K562 (cell line): ENCODE measurements around the gene PPP2R1A.

ENCODE experiments used
- EGR1 ChIP-seq: fragments of 450-650 bp; conservative IDR thresholded peaks from 2 replicates; pipeline ENCODE4 v1.6.1; 2017; ENCODE audit warnings: mild to moderate bottlenecking
- EP300 ChIP-seq: IDR thresholded peaks from 2 replicates; pipeline ENCODE4 v1.6.1; 2012; ENCODE audit warnings: low read length, improper control_type of control experiment
- FOXJ3 ChIP-seq: sonication (generic); formaldehyde crosslinking; IDR thresholded peaks from 2 replicates; pipeline ENCODE4 v1.4.0; 2020; ENCODE audit warnings: mild to moderate bottlenecking, missing genetic modification reagents
- L3MBTL2 ChIP-seq: fragments of 450-650 bp; IDR thresholded peaks from 2 replicates; pipeline ENCODE4 v1.6.1; 2016; ENCODE audit warnings: mild to moderate bottlenecking, moderate library complexity
- MYNN ChIP-seq, 2 experiments: sonication (generic); formaldehyde crosslinking in 1 of 2; IDR thresholded peaks; 2 replicates each; pipeline versions ENCODE4 v1.5.0 to v1.6.1; 2016 to 2020; ENCODE audit warnings: antibody characterized with exemption in 1 of 2, missing genetic modification reagents in 1 of 2
- RAD21 ChIP-seq, 2 experiments: fragments of 250-450 bp in 1 of 2; fragments of 450-650 bp in 1 of 2; sonication (Bioruptor Pico) in 1 of 2; formaldehyde crosslinking in 1 of 2; IDR thresholded peaks in 1 of 2; conservative IDR thresholded peaks in 1 of 2; 2 replicates each; pipeline versions ENCODE4 v1.4.0 to v1.8.0; 2020 to 2022; ENCODE audit warnings: mild to moderate bottlenecking in 2 of 2, moderate library complexity in 1 of 2
- TAF1 ChIP-seq: IDR thresholded peaks from 2 replicates; pipeline ENCODE4 v1.6.1; 2011; ENCODE audit warnings: mild to moderate bottlenecking, low read length, moderate library complexity; ENCODE audit not compliant: insufficient read depth, control insufficient read depth, severe bottlenecking; ENCODE audit errors: extremely low read depth
- TF ChIP-seq, protein P1 (sequence below): sonication (generic); formaldehyde crosslinking; IDR thresholded peaks from 2 replicates; pipeline ENCODE4 v1.9.0; 2022; ENCODE audit warnings: mild to moderate bottlenecking, missing genetic modification reagents
- TF ChIP-seq, protein P2 (sequence below): sonication (generic); formaldehyde crosslinking; IDR thresholded peaks from 2 replicates; pipeline ENCODE4 v1.4.0; 2020; ENCODE audit warnings: mild to moderate bottlenecking, missing genetic modification reagents

DNA sequence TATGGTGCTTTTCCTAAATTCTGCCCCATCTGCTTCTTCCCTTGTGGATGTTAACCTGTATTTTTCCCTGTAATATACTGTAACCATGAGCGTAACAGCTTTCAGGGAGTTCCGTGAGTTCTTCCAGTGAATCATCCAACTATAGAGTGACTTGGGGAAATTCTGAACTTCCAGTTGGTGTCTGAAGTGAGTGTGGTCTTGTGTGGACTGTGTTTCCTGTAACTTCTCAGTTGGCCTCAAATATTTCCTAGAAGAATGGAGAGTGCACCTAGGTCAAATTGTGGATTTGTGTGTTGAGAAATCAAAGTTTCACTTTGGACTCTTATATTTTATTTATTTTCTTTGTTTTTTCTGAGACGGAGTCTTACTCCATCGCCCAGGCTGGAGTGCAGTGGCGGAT, 68.6 kb downstream of the PPP2R1A start:
- TF ChIP-seq L3MBTL2 (no peak), TAF1 (no peak), RAD21 (CRISPR knock-in tag; conservative IDR thresholded peaks at IDR 0.05 in 1 of 2, IDR thresholded peaks at IDR 0.05 in 1 of 2) (no peak), EGR1 (no peak), MYNN (IDR thresholded peaks at IDR 0.05) (no peak), MYNN (CRISPR knock-in tag; IDR thresholded peaks at IDR 0.05) (no peak), EP300 (no peak), FOXJ3 (CRISPR knock-in tag) (no peak)
- TF ChIP-seq, protein P1, sequence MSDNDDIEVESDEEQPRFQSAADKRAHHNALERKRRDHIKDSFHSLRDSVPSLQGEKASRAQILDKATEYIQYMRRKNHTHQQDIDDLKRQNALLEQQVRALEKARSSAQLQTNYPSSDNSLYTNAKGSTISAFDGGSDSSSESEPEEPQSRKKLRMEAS (CRISPR knock-in tag): no peak
- TF ChIP-seq, protein P2, sequence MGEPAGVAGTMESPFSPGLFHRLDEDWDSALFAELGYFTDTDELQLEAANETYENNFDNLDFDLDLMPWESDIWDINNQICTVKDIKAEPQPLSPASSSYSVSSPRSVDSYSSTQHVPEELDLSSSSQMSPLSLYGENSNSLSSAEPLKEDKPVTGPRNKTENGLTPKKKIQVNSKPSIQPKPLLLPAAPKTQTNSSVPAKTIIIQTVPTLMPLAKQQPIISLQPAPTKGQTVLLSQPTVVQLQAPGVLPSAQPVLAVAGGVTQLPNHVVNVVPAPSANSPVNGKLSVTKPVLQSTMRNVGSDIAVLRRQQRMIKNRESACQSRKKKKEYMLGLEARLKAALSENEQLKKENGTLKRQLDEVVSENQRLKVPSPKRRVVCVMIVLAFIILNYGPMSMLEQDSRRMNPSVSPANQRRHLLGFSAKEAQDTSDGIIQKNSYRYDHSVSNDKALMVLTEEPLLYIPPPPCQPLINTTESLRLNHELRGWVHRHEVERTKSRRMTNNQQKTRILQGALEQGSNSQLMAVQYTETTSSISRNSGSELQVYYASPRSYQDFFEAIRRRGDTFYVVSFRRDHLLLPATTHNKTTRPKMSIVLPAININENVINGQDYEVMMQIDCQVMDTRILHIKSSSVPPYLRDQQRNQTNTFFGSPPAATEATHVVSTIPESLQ (CRISPR knock-in tag): no peak
